Stimulated activated CD8-positive, alpha-beta memory T cell treated with anti-CD3 and anti-CD28 coated beads, Interleukin-7, amount 100 ng/mL, for 48 hours (primary cell): ENCODE results near the gene TRIM74.
A peak's percentile ranks its signal among the peaks of the same experiment; 100 is the strongest.
"Not testable (repeated sequence)": the region's sequence is repeated elsewhere in the genome, so short reads cannot be mapped to it uniquely, and the experiment has no call there.

Experiments used
- DNase-seq, 2 donors: peaks; one replicate each; pipeline ENCODE4 v3.0.0-alpha.2; 2020; ENCODE audit warnings: low read depth in 1 of 2; ENCODE audit errors: extremely low read depth in 1 of 2

TRIM74 gene

GRCh38 chr7:72960029-72960428, 9.2 kb downstream of the TRIM74 start:
- DNase-seq = not testable (repeated sequence)

- DNase-seq = not testable (repeated sequence)
These were observed 14.6 kb downstream of the TRIM74 start for GRCh38 chr7:72954563-72955198.

GRCh38 chr7:72953901-72954562, 15.2 kb downstream of the TRIM74 start:
- not testable (repeated sequence) for DNase-seq

- not testable (repeated sequence) for DNase-seq
These were observed 18.8 kb downstream of the TRIM74 start for GRCh38 chr7:72950432-72950831.

GRCh38 chr7:72949686-72950085, 19.6 kb downstream of the TRIM74 start:
- DNase-seq = not testable (repeated sequence)

- DNase-seq = not testable (repeated sequence)
These were observed 20.0 kb downstream of the TRIM74 start for GRCh38 chr7:72949276-72949675.

- not testable (repeated sequence) for DNase-seq
These were observed 20.6 kb downstream of the TRIM74 start for GRCh38 chr7:72948714-72949113.

- not testable (repeated sequence) for DNase-seq
These were observed 23.0 kb downstream of the TRIM74 start for GRCh38 chr7:72946130-72946745.

- not testable (repeated sequence) for DNase-seq
These were observed 23.7 kb downstream of the TRIM74 start for GRCh38 chr7:72945597-72945996.

GRCh38 chr7:72944937-72945336, 24.3 kb downstream of the TRIM74 start:
- not testable (repeated sequence) for DNase-seq

GRCh38 chr7:72942956-72943355, 26.3 kb downstream of the TRIM74 start:
- not testable (repeated sequence) for DNase-seq

GRCh38 chr7:72942022-72942705, 27.1 kb downstream of the TRIM74 start:
- not testable (repeated sequence) for DNase-seq

- DNase-seq = not testable (repeated sequence)
These were observed 41.0 kb downstream of the TRIM74 start for GRCh38 chr7:72928216-72928615.

GRCh38 chr7:72927791-72928190, 41.5 kb downstream of the TRIM74 start:
- not testable (repeated sequence) for DNase-seq

- no peak for DNase-seq
These were observed 43.6 kb downstream of the TRIM74 start for GRCh38 chr7:72925546-72926120.

GRCh38 chr7:72924733-72925545, 44.3 kb downstream of the TRIM74 start, which contains the start of gene POM121:
Gene POM121 (plus strand): TSS chr7:72925095. CDS start chr7:72925122, 27 bp downstream.
- peak; percentile 54 to 76 for DNase-seq

- no peak for DNase-seq
These were observed 44.9 kb downstream of the TRIM74 start for GRCh38 chr7:72924386-72924732.

- no peak for DNase-seq
These were observed 50.0 kb downstream of the TRIM74 start for GRCh38 chr7:72919256-72919775.

- peak in 1 of 2 donors; percentile 21 for DNase-seq
These were observed 54.3 kb downstream of the TRIM74 start for GRCh38 chr7:72914756-72915525.
